ENCODE results near the gene APBB2.
A peak's percentile ranks its signal among the peaks of the same experiment; 100 is the strongest.

The APBB2 gene

GRCh38 chr4:40972722-40973121 lies 241.6 kb downstream of the APBB2 start:
- Histone ChIP-seq H3K27ac (ENCODE audit: low read depth, low read length, severe bottlenecking) (no peak overlapping the region), H3K4me3 (ENCODE audit: extremely low read depth, insufficient read depth, low read length, poor library complexity, severe bottlenecking) (no peak overlapping the region), H3K4me1 (ENCODE audit: control insufficient read depth, insufficient read depth, low read length, poor library complexity, severe bottlenecking) (no peaks in the 10 kb centered on the region), H3K36me3 (ENCODE audit: control insufficient read depth, insufficient read depth, low read length) (no peaks in the 10 kb centered on the region), H3K9me3 (ENCODE audit: control insufficient read depth, low read length) (no peaks in the 10 kb centered on the region)
- WGBS, 2 experiments (ENCODE audit: insufficient coverage in 2 of 2): 100% methylated on average over 1 of the region's 1 CpG

GRCh38 chr4:40971338-40971737 lies 243.0 kb downstream of the APBB2 start:
- no peaks in the 10 kb centered on the region for H3K9me3 ChIP-seq (ENCODE audit: control insufficient read depth, low read length)
- no peak overlapping the region for H3K4me3 ChIP-seq (ENCODE audit: extremely low read depth, insufficient read depth, low read length, poor library complexity, severe bottlenecking)
- no peaks in the 10 kb centered on the region for H3K4me1 ChIP-seq (ENCODE audit: control insufficient read depth, insufficient read depth, low read length, poor library complexity, severe bottlenecking)
- no CpG with 5 or more reads among the region's 3 CpGs for WGBS, 2 experiments (ENCODE audit: insufficient coverage in 2 of 2)
- H3K36me3 ChIP-seq (ENCODE audit: control insufficient read depth, insufficient read depth, low read length): no peaks in the 10 kb centered on the region
- H3K27ac ChIP-seq (ENCODE audit: low read depth, low read length, severe bottlenecking): no peak overlapping the region

- no peaks in the 10 kb centered on the region for H3K36me3 ChIP-seq (ENCODE audit: control insufficient read depth, insufficient read depth, low read length)
- H3K4me1 ChIP-seq (ENCODE audit: control insufficient read depth, insufficient read depth, low read length, poor library complexity, severe bottlenecking): no peaks in the 10 kb centered on the region
- H3K27ac ChIP-seq (ENCODE audit: low read depth, low read length, severe bottlenecking): no peak overlapping the region
- 80% methylated on average over 1 of the region's 2 CpGs; no CpG with 5 or more reads in 1 of the 2 experiments for WGBS, 2 experiments (ENCODE audit: insufficient coverage in 2 of 2)
- no peaks in the 10 kb centered on the region for H3K9me3 ChIP-seq (ENCODE audit: control insufficient read depth, low read length)
- H3K4me3 ChIP-seq (ENCODE audit: extremely low read depth, insufficient read depth, low read length, poor library complexity, severe bottlenecking): no peak overlapping the region
Measured at GRCh38 chr4:40969501-40969900, 244.8 kb downstream of the APBB2 start.

- 92 to 96% methylated on average over 4 to 6 of the region's 6 CpGs for WGBS, 2 experiments (ENCODE audit: insufficient coverage in 2 of 2)
- H3K4me1 ChIP-seq (ENCODE audit: control insufficient read depth, insufficient read depth, low read length, poor library complexity, severe bottlenecking): no peaks in the 10 kb centered on the region
- no peak overlapping the region for H3K4me3 ChIP-seq (ENCODE audit: extremely low read depth, insufficient read depth, low read length, poor library complexity, severe bottlenecking)
- H3K36me3 ChIP-seq (ENCODE audit: control insufficient read depth, insufficient read depth, low read length): no peaks in the 10 kb centered on the region
- no peak overlapping the region for H3K27ac ChIP-seq (ENCODE audit: low read depth, low read length, severe bottlenecking)
- no peaks in the 10 kb centered on the region for H3K9me3 ChIP-seq (ENCODE audit: control insufficient read depth, low read length)
Measured at GRCh38 chr4:40967550-40967949, 246.8 kb downstream of the APBB2 start.

GRCh38 chr4:40966091-40966490 lies 248.3 kb downstream of the APBB2 start:
- Histone ChIP-seq H3K9me3 (ENCODE audit: control insufficient read depth, low read length) (peaks cover under 1% of the 10 kb centered on the region), H3K4me3 (ENCODE audit: extremely low read depth, insufficient read depth, low read length, poor library complexity, severe bottlenecking) (no peak overlapping the region), H3K27ac (ENCODE audit: low read depth, low read length, severe bottlenecking) (no peak overlapping the region), H3K36me3 (ENCODE audit: control insufficient read depth, insufficient read depth, low read length) (no peaks in the 10 kb centered on the region), H3K4me1 (ENCODE audit: control insufficient read depth, insufficient read depth, low read length, poor library complexity, severe bottlenecking) (no peaks in the 10 kb centered on the region)
- WGBS, 2 experiments (ENCODE audit: insufficient coverage in 2 of 2): 84 to 95% methylated on average over 2 to 4 of the region's 5 CpGs

- WGBS, 2 experiments (ENCODE audit: insufficient coverage in 2 of 2): 100% methylated on average over 1 of the region's 1 CpG
- no peak overlapping the region for H3K27ac ChIP-seq (ENCODE audit: low read depth, low read length, severe bottlenecking)
- no peak overlapping the region for H3K4me3 ChIP-seq (ENCODE audit: extremely low read depth, insufficient read depth, low read length, poor library complexity, severe bottlenecking)
- peaks cover 5% of the 10 kb centered on the region for H3K9me3 ChIP-seq (ENCODE audit: control insufficient read depth, low read length)
- no peaks in the 10 kb centered on the region for H3K4me1 ChIP-seq (ENCODE audit: control insufficient read depth, insufficient read depth, low read length, poor library complexity, severe bottlenecking)
- no peaks in the 10 kb centered on the region for H3K36me3 ChIP-seq (ENCODE audit: control insufficient read depth, insufficient read depth, low read length)
Measured at GRCh38 chr4:40963897-40964478, 250.4 kb downstream of the APBB2 start.

GRCh38 chr4:40962551-40963180 lies 251.7 kb downstream of the APBB2 start:
- Histone ChIP-seq H3K9me3 (ENCODE audit: control insufficient read depth, low read length) (peaks cover 5% of the 10 kb centered on the region), H3K4me3 (ENCODE audit: extremely low read depth, insufficient read depth, low read length, poor library complexity, severe bottlenecking) (no peak overlapping the region), H3K36me3 (ENCODE audit: control insufficient read depth, insufficient read depth, low read length) (no peaks in the 10 kb centered on the region), H3K4me1 (ENCODE audit: control insufficient read depth, insufficient read depth, low read length, poor library complexity, severe bottlenecking) (no peaks in the 10 kb centered on the region), H3K27ac (ENCODE audit: low read depth, low read length, severe bottlenecking) (no peak overlapping the region)
- 85 to 96% methylated on average over 4 of the region's 7 CpGs for WGBS, 2 experiments (ENCODE audit: insufficient coverage in 2 of 2)

GRCh38 chr4:40960941-40961340 lies 253.4 kb downstream of the APBB2 start:
- Histone ChIP-seq H3K36me3 (ENCODE audit: control insufficient read depth, insufficient read depth, low read length) (no peaks in the 10 kb centered on the region), H3K27ac (ENCODE audit: low read depth, low read length, severe bottlenecking) (no peak overlapping the region), H3K9me3 (ENCODE audit: control insufficient read depth, low read length) (peaks cover 5% of the 10 kb centered on the region), H3K4me3 (ENCODE audit: extremely low read depth, insufficient read depth, low read length, poor library complexity, severe bottlenecking) (no peak overlapping the region), H3K4me1 (ENCODE audit: control insufficient read depth, insufficient read depth, low read length, poor library complexity, severe bottlenecking) (no peaks in the 10 kb centered on the region)
- no CpG with 5 or more reads among the region's 1 CpG for WGBS, 2 experiments (ENCODE audit: insufficient coverage in 2 of 2)

- H3K9me3 ChIP-seq (ENCODE audit: control insufficient read depth, low read length): peaks cover 5% of the 10 kb centered on the region
- 89 to 95% methylated on average over 1 to 5 of the region's 6 CpGs for WGBS, 2 experiments (ENCODE audit: insufficient coverage in 2 of 2)
- H3K4me3 ChIP-seq (ENCODE audit: extremely low read depth, insufficient read depth, low read length, poor library complexity, severe bottlenecking): no peak overlapping the region
- peaks cover 8% of the 10 kb centered on the region for H3K4me1 ChIP-seq (ENCODE audit: control insufficient read depth, insufficient read depth, low read length, poor library complexity, severe bottlenecking)
- no peaks in the 10 kb centered on the region for H3K36me3 ChIP-seq (ENCODE audit: control insufficient read depth, insufficient read depth, low read length)
- H3K27ac ChIP-seq (ENCODE audit: low read depth, low read length, severe bottlenecking): no peak overlapping the region
Measured at GRCh38 chr4:40957281-40957680, 257.1 kb downstream of the APBB2 start.

GRCh38 chr4:40956721-40957255 lies 257.6 kb downstream of the APBB2 start:
- Histone ChIP-seq H3K27ac (ENCODE audit: low read depth, low read length, severe bottlenecking) (no peak overlapping the region), H3K9me3 (ENCODE audit: control insufficient read depth, low read length) (peaks cover 5% of the 10 kb centered on the region), H3K4me3 (ENCODE audit: extremely low read depth, insufficient read depth, low read length, poor library complexity, severe bottlenecking) (no peak overlapping the region), H3K36me3 (ENCODE audit: control insufficient read depth, insufficient read depth, low read length) (no peaks in the 10 kb centered on the region), H3K4me1 (ENCODE audit: control insufficient read depth, insufficient read depth, low read length, poor library complexity, severe bottlenecking) (peaks cover 8% of the 10 kb centered on the region)
- WGBS, 2 experiments (ENCODE audit: insufficient coverage in 2 of 2): 85 to 96% methylated on average over 2 of the region's 5 CpGs

GRCh38 chr4:40954088-40954668 lies 260.2 kb downstream of the APBB2 start:
- Histone ChIP-seq H3K27ac (ENCODE audit: low read depth, low read length, severe bottlenecking) (peak overlapping the region; percentile 32), H3K4me3 (ENCODE audit: extremely low read depth, insufficient read depth, low read length, poor library complexity, severe bottlenecking) (no peak overlapping the region)
- WGBS, 2 experiments (ENCODE audit: insufficient coverage in 2 of 2): 89 to 90% methylated on average over 4 to 6 of the region's 8 CpGs

More at GRCh38 chr4:40954088-40954668, 260.2 kb downstream of the APBB2 start:
- H3K9me3 ChIP-seq (ENCODE audit: control insufficient read depth, low read length): no peaks in the 10 kb centered on the region
- H3K36me3 ChIP-seq (ENCODE audit: control insufficient read depth, insufficient read depth, low read length): no peaks in the 10 kb centered on the region
- peaks cover 8% of the 10 kb centered on the region for H3K4me1 ChIP-seq (ENCODE audit: control insufficient read depth, insufficient read depth, low read length, poor library complexity, severe bottlenecking)

All from mesodermal cell (in vitro differentiated cells).